Measurements from ENCODE around the gene KRT38. TPM values are rescaled to one million over a fixed set of nuclear protein-coding genes. Genes with fewer than 3 reads are reported as not detected.

KRT38 gene
- polyA plus RNA-seq, 1 of the 3 experiments (the other 2 are of a cell fraction) = not detected

DNA sequence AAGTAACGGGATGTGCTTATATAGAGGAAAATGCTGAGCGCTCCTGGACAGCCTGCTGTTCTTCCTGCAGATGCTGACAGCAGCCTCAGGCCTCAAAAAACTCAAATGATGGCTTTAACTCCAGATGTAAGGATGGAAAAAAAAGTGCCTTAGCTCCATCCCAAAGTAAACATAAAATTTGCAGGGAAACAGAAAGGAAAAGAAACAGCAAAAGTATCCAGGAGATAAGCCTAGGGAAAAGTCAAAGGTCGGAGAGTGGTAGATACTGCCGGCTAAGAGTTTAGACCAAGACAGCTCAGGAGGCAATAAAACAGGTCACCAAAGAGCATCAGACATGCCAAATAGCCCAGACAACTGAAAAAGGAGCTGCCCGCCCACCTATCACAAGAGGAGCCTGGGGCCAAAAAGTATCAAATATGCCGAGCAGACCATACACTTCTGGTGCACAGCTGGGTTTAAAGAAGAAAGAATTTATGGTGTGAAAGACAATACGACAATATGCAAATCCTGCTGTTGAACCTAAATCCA, 50.3 kb downstream of the KRT38 start:
- no peak overlapping the region for H3K27ac ChIP-seq (ENCODE audit: low read depth in 2 of 2, low read length in 1 of 2)
- H3K9me2 ChIP-seq = no peaks in the 10 kb centered on the region
- no peaks in the 10 kb centered on the region for H3K36me3 ChIP-seq (replicated peaks in 1 of 2; ENCODE audit: control insufficient read depth in 1 of 2, insufficient read depth in 2 of 2, low read length in 1 of 2)
- H3F3A ChIP-seq (replicated peaks; ENCODE audit: insufficient read depth) = no peaks in the 10 kb centered on the region
- TF ChIP-seq, protein P1, sequence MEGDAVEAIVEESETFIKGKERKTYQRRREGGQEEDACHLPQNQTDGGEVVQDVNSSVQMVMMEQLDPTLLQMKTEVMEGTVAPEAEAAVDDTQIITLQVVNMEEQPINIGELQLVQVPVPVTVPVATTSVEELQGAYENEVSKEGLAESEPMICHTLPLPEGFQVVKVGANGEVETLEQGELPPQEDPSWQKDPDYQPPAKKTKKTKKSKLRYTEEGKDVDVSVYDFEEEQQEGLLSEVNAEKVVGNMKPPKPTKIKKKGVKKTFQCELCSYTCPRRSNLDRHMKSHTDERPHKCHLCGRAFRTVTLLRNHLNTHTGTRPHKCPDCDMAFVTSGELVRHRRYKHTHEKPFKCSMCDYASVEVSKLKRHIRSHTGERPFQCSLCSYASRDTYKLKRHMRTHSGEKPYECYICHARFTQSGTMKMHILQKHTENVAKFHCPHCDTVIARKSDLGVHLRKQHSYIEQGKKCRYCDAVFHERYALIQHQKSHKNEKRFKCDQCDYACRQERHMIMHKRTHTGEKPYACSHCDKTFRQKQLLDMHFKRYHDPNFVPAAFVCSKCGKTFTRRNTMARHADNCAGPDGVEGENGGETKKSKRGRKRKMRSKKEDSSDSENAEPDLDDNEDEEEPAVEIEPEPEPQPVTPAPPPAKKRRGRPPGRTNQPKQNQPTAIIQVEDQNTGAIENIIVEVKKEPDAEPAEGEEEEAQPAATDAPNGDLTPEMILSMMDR (IDR thresholded peaks at IDR 0.05) = no peak
- TF ChIP-seq GATA2 (CRISPR knock-in tag; IDR thresholded peaks at IDR 0.05) = no peak
- TF ChIP-seq EZH2phosphoT487 (IDR thresholded peaks at IDR 0.05; ENCODE audit: borderline replicate concordance, low read depth) = no peak
- no peak for TF ChIP-seq TCF12 (IDR thresholded peaks at IDR 0.05)
- no peak for TF ChIP-seq RFX5 (IDR thresholded peaks at IDR 0.05; ENCODE audit: low read length)
- no peak for TF ChIP-seq GABPA (IDR thresholded peaks at IDR 0.05; ENCODE audit: low read depth)
- TF ChIP-seq FOXJ3 (CRISPR knock-in tag; IDR thresholded peaks at IDR 0.05) = no peak
- no peak for TF ChIP-seq YY1 (IDR thresholded peaks at IDR 0.05; ENCODE audit: low read depth)
- TF ChIP-seq, protein P2, sequence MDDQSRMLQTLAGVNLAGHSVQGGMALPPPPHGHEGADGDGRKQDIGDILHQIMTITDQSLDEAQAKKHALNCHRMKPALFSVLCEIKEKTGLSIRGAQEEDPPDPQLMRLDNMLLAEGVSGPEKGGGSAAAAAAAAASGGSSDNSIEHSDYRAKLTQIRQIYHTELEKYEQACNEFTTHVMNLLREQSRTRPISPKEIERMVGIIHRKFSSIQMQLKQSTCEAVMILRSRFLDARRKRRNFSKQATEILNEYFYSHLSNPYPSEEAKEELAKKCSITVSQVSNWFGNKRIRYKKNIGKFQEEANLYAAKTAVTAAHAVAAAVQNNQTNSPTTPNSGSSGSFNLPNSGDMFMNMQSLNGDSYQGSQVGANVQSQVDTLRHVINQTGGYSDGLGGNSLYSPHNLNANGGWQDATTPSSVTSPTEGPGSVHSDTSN (IDR thresholded peaks at IDR 0.05) = no peak
- TF ChIP-seq, protein P3, sequence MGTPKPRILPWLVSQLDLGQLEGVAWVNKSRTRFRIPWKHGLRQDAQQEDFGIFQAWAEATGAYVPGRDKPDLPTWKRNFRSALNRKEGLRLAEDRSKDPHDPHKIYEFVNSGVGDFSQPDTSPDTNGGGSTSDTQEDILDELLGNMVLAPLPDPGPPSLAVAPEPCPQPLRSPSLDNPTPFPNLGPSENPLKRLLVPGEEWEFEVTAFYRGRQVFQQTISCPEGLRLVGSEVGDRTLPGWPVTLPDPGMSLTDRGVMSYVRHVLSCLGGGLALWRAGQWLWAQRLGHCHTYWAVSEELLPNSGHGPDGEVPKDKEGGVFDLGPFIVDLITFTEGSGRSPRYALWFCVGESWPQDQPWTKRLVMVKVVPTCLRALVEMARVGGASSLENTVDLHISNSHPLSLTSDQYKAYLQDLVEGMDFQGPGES (IDR thresholded peaks at IDR 0.05; ENCODE audit: low read depth, low read length) = no peak
- TF ChIP-seq, protein P4, sequence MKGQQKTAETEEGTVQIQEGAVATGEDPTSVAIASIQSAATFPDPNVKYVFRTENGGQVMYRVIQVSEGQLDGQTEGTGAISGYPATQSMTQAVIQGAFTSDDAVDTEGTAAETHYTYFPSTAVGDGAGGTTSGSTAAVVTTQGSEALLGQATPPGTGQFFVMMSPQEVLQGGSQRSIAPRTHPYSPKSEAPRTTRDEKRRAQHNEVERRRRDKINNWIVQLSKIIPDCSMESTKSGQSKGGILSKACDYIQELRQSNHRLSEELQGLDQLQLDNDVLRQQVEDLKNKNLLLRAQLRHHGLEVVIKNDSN (IDR thresholded peaks at IDR 0.05; ENCODE audit: borderline replicate concordance, low read depth) = no peak
- no peak for TF ChIP-seq JUND (IDR thresholded peaks at IDR 0.05)
- TF ChIP-seq, protein P5, sequence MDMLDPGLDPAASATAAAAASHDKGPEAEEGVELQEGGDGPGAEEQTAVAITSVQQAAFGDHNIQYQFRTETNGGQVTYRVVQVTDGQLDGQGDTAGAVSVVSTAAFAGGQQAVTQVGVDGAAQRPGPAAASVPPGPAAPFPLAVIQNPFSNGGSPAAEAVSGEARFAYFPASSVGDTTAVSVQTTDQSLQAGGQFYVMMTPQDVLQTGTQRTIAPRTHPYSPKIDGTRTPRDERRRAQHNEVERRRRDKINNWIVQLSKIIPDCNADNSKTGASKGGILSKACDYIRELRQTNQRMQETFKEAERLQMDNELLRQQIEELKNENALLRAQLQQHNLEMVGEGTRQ (IDR thresholded peaks at IDR 0.05; ENCODE audit: borderline replicate concordance, low read depth, low read length) = no peak
- TF ChIP-seq RXRA (IDR thresholded peaks at IDR 0.05; ENCODE audit: borderline replicate concordance, low read depth) = no peak
- TF ChIP-seq, protein P6, sequence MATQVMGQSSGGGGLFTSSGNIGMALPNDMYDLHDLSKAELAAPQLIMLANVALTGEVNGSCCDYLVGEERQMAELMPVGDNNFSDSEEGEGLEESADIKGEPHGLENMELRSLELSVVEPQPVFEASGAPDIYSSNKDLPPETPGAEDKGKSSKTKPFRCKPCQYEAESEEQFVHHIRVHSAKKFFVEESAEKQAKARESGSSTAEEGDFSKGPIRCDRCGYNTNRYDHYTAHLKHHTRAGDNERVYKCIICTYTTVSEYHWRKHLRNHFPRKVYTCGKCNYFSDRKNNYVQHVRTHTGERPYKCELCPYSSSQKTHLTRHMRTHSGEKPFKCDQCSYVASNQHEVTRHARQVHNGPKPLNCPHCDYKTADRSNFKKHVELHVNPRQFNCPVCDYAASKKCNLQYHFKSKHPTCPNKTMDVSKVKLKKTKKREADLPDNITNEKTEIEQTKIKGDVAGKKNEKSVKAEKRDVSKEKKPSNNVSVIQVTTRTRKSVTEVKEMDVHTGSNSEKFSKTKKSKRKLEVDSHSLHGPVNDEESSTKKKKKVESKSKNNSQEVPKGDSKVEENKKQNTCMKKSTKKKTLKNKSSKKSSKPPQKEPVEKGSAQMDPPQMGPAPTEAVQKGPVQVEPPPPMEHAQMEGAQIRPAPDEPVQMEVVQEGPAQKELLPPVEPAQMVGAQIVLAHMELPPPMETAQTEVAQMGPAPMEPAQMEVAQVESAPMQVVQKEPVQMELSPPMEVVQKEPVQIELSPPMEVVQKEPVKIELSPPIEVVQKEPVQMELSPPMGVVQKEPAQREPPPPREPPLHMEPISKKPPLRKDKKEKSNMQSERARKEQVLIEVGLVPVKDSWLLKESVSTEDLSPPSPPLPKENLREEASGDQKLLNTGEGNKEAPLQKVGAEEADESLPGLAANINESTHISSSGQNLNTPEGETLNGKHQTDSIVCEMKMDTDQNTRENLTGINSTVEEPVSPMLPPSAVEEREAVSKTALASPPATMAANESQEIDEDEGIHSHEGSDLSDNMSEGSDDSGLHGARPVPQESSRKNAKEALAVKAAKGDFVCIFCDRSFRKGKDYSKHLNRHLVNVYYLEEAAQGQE (IDR thresholded peaks at IDR 0.05; ENCODE audit: low read depth, low read length) = no peak
- no peak for TF ChIP-seq EP300 (IDR thresholded peaks at IDR 0.05; ENCODE audit: borderline replicate concordance in 1 of 2, low read depth in 1 of 2, low read length in 1 of 2)
- CTCF ChIA-PET = interaction anchor here (1.6 to 2.3 kb wide), 2 partner anchors 15 to 159 kb away, joined by 7 to 14 read pairs; no protein-coding TSS in a partner anchor
- no peaks in the 10 kb centered on the region for H3K9me3 ChIP-seq
- no peaks in the 10 kb centered on the region for H4K20me1 ChIP-seq (ENCODE audit: insufficient read depth)
- H3K4me3 ChIP-seq (ENCODE audit: low read depth in 2 of 2, low read length in 1 of 2) = no peak overlapping the region
- H3K9ac ChIP-seq = no peak overlapping the region
- no peak overlapping the region for H2AFZ ChIP-seq (ENCODE audit: low read depth)
- no peak overlapping the region for H3K4me2 ChIP-seq
- H3K79me2 ChIP-seq (ENCODE audit: insufficient read depth) = no peaks in the 10 kb centered on the region
- H3K4me1 ChIP-seq (ENCODE audit: control insufficient read depth in 1 of 2, insufficient read depth in 2 of 2, low read depth in 1 of 2, low read length in 1 of 2) = peaks cover 0 to 4% of the 10 kb centered on the region in 2 experiments; a peak in 1 of 4 replicates
- H3K27me3 ChIP-seq (ENCODE audit: insufficient read depth) = no peaks in the 10 kb centered on the region
- DNase-seq = no peak
- 76% methylated on average over 7 of the region's 7 CpGs for WGBS (ENCODE audit: low lambda C conversion rate)
- POLR2A ChIA-PET = no interaction called here
